HL-60/S4 treated with retinoic acid at 250 ng/mL for 4 days and 3 days (cell line): ENCODE data around the gene DOP1B.

Experiments used
- in situ Hi-C: fragments of 300-500 bp; cut with MboI; formaldehyde crosslinking; loops from 2 replicates; pipeline ENCODE4 v1.7.0; 2022; ENCODE audit warnings: low sequenced_read_pairs

The DOP1B gene

DNA sequence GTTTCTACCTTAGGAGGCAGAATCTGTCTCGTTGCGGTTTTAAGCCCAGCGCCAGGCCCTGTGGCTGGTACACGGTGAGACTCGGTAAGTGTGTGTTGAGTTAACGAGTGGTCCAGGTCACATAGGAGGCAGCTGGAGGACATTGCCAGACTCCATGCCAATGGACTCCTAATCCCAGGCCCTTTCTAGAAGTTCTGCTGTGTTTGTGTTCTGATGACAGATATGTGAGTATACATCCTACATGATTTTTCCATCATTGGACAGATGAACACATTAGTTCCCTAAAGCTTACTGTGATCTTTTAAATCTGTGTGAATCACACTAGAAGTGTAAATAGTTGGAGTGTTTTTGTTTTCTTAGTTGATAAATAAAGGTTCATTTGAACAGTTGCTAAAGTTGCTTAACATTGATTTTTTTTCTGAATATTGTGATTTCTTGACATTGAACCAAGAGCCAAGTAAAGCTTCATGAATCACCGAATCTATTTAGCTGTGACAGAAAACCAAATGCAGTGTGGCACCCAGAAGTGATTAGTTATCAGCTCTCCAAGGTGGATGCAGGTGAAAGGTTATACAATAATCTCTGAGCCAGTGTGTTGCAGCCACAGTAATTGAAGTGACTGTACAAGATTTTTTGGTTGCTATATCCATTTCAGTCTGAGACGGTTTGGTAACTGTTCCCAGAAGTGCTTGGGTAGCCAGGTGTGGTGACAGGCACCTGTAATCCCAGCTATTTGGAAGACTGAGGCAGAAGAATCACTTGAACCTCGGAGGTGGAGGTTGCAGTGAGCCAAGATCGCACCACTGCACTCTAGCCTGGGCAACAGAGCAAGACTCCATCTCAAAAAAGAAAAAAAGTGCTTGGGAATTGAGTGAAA lies 46.3 kb downstream of the DOP1B start:
- in situ Hi-C loops, result no loop called here

DNA sequence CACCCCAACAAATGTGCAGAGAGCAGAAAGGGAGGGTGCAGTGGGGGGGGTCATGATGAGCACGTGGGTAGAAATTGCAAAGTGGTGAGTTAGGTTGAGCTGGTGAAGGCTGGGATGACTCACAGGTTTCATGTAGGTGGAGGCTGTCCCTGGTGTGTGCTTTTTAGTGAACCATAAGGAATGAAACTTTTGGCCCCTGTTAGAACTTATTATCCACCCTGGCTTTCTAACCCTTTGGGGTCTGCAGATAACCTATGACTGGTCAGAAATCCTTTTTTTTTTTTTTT lies 46.9 kb downstream of the DOP1B start:
- in situ Hi-C loops, result no loop called here

DNA sequence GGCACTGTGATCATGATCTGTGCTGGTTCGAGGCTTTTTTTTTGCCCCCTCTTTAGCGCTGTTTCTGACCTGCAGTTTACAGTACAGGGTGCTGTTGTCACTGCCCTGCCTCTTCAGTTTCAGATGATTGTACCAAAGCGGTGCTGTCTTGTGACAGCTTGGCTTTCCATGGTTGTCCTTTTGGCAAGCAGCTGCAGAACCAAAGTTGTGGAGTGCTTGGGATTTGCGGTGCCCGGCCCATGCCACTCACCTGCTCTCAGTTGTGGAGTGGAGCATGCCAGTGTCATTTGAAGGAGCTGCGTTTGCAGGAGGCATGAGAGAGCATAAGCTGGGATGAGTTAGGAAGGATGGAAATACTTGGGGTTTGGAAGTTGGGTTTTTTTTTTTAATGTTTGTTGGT lies 48.4 kb downstream of the DOP1B start:
- in situ Hi-C loops, result no loop called here

DNA sequence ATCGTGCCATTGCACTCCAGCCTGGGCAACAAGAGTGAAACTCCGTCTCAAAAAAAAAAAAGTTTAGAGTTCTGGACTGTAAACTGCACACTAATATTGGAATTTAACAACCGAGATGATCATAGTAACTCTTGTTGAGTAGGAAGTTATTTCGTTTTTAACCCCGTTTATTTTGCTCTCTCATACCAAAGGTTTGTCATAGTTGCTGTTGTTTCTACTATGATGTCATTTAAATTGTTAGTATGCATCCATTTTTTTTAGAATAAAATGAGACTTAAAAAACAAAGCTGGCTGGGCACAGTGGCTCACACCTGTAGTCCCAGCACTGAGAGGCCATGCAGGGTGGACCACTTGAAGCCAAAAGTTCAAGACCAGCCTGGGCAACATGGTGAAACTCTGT lies 49.3 kb downstream of the DOP1B start:
- in situ Hi-C loops, result no loop called here
